Glomerular visceral epithelial cell (primary cell): ENCODE results near the gene ZNF486.
A peak's percentile ranks its signal among the peaks of the same experiment; 100 is the strongest.
"Not testable (repeated sequence)": the region's sequence is repeated elsewhere in the genome, so short reads cannot be mapped to it uniquely, and the experiment has no call there.

ENCODE experiments used
- DNase-seq: peaks from one replicate; pipeline ENCODE4 v3.0.0-alpha.2; 2016; ENCODE audit errors: extremely low spot score

Gene ZNF486

GRCh38 chr19:20167020-20167644 is at the start of gene ZNF486:
ZNF486 (plus strand) TSS chr19:20167214; CDS start chr19:20167331, 117 bp downstream.
- peak; percentile 20 for DNase-seq

- not testable (repeated sequence) for DNase-seq
Observed at GRCh38 chr19:20118064-20118839, 48.8 kb upstream of the ZNF486 start.

DNA sequence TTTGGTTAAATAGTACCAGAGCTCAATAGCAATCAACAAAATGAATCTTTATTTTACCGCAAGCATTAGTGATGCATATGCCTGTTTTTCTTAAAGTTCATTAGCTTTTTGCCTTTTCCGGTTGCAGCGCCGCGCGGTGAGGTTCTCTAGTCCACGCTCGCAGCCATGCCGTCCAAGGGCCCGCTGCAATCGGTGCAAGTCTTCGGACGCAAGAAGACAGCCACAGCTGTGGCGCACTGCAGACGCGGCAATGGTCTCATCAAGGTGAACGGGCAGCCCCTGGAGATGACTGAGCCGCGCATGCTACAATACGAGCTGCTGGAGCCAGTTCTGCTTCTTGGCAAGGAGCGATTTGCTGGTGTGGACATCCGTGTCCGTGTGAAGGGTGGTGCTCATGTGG is 42.1 kb upstream of the ZNF486 start:
- no peak for DNase-seq

- not testable (repeated sequence) for DNase-seq
Observed at GRCh38 chr19:20132933-20133332, 34.1 kb upstream of the ZNF486 start.

- not testable (repeated sequence) for DNase-seq
Observed at GRCh38 chr19:20137714-20138113, 29.3 kb upstream of the ZNF486 start.

GRCh38 chr19:20151617-20152145 is 15.3 kb upstream of the ZNF486 start:
- DNase-seq, result no peak

DNA sequence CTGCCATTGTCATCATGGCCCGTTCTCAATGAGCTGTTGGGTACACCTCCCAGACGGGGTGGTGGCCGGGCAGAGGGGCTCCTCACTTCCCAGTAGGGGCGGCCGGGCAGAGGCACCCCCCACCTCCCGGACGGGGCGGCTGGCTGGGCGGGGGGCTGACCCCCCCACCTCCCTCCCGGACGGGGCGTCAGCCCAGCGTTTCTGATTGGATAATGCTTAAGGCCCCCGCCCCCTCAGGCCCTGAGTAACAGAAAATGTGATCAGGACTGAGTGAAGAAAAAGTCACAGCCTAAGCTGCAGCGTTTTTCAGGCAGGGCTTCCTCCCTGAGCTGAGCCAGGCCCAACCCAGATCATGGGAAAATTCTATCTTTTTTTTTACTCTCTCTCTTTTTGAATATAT is 14.5 kb upstream of the ZNF486 start:
- DNase-seq, result not testable (repeated sequence)

DNA sequence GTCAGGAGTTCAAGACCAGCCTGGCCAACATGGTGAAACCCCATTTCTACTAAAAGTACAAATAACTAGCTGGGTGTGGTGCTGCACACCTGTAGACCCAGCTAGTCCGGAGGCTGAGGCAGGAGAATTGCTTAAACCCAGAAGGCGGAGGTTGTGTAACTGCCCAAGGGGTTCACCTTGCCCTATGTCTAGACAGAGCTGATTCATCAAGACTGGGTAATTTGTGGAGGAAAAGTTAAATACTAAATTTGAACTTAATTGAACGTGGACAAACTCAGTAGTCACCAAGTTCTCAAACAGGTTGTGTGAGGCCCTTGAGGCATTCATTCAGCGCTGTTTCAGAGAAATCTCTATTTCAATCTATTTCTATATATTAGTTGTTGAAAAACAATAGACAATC is 13.7 kb upstream of the ZNF486 start:
- no peak for DNase-seq

DNA sequence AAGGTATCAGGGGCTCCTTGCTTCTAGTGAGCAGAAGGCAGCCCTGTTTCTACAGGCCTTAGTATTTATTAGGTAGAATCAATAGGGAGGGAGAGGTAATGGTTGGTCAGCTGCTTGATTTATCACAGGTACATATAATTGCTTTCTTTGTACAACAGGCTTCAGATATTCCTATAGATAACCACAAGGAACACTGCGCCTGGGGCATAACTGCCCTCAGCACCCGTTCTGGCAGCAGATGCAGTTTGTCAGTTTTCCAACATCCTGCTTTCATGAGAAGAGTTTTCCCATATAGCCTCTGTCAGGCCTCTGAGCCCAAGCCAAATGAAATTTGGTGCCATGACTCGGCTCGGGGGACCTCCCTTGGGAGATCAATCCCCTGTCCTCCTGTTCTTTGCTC is 12.4 kb upstream of the ZNF486 start:
- DNase-seq, result no peak

DNA sequence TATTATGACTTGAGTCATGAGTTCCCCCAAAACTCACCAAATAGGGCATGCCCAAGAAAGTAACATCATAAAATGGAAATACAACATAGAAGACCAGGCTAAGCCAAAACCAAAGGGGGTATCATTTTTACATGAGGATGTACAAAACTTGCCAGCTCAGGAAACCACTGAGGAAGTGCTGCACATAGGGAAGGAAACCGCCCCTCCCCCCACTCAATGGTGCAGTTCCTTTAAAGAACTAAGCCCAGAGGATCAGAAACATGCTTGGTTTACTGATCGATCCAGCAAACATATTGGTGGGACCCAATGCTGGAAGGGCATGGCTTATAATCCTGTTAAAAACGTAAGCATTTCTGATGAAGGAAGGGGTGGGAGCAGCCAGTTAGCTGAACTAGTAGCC is 4.2 kb upstream of the ZNF486 start:
- DNase-seq, result no peak

DNA sequence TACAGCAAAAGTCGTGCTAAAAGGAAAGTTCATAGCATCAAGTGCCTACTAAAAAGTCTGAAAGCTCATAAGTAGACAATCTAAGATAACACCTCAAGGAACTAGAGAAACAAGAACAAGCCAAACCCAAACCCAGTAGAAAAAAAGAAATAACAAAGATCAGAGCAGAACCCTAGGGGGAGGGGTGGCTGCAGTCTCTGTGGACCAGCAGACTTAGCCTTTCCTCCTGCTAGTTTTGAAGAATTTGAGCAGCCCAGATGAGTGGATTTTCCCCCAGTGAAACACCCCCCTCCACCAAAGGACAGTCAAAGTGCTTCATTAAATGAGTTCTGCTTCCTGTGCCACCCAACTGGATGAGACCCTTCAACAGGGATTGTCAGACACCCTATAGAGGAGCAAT is 2.6 kb upstream of the ZNF486 start:
- no peak for DNase-seq

DNA sequence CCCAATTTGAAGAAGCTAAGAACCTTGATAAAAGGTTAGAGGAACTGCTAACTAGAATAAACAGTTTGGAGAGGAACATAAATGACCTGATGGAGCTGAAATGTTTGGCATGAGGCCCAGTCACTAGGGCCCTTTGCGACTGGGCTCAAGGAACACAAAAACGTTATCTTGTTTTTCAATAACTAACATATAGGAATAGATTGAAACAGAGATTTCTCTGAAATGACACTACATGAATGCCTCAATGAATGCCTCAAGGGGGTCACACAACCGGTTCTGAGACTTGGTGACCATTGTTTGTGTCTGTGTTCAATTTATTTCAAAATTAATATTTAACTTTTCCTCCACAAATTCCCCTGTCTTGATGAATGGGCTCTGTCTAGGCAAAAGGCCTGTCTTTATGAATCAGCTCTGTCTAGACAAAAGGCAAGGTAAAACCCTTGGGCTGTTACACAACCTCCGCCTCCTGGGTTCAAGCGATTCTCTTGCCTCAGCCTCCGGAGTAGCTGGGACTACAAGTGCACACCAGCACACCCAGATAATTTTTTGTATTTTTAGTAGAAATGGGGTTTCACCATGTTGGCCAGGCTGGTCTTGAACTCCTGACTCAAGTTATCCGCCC is 932 bp upstream of the ZNF486 start:
- no peak for DNase-seq

DNA sequence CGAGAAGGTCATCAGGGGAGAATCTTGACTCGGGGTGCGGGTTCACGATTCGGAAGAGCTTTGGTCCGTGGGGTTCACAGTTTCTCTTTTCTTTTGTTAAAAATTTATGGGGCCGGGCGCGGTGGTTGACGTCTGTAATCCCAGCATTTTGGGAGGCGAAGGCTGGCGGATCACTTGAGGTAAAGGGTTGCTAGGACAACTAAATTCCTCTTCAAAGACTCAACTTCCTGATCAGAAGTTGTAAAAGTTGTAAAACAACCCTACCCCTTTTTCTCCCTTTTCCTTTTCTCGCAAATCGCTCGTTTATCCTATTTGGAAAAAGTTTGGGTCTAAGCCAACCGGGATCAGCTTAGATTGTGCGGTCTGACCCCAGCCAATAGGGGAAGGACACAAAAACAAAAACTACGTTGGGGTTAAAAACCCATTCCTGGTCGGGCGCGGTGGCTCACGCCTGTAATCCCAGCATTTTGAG is 673 bp downstream of the ZNF486 start:
- no peak for DNase-seq

- DNase-seq, result no peak
Observed at GRCh38 chr19:20171285-20171684, 4.3 kb downstream of the ZNF486 start.

DNA sequence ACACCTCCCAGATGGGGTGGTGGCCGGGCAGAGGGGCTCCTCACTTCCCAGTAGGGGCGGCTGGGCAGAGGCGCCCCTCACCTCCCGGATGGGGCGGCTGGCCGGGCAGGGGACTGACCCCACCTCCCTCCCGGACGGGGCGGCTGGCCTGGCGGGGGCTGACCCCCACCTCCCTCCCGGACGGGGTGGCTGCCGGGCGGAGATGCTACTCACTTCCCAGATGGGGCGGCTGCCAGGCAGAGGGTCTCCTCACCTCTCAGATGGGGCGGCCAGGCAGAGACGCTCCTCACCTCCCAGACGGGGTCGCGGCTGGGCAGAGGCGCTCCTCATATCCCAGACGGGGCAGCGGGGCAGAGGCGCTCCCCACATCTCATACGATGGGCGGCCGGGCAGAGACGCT is 8.8 kb downstream of the ZNF486 start:
- not testable (repeated sequence) for DNase-seq

GRCh38 chr19:20179956-20180355 is 12.9 kb downstream of the ZNF486 start:
- not testable (repeated sequence) for DNase-seq

GRCh38 chr19:20182222-20182785 is 15.3 kb downstream of the ZNF486 start:
- DNase-seq, result no peak

DNA sequence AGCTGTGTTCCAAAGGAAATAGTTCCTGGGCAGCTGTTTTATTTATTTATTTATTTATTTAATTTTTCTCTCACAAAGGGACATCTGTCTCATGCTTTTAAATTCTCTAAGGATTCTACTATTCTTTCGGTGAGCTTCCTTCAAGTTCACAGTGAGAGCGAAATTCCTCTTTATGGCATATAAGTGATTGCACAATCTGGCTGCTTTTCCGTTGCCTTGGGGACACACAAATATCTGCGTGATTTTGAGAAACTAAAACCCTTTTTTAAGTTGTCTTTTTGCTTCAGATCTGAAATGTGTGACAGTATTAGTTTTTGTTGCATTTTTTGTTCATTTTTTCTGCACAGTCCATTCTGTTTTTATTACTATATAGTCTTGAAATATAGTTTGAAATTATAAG is 19.2 kb downstream of the ZNF486 start:
- DNase-seq, result no peak

DNA sequence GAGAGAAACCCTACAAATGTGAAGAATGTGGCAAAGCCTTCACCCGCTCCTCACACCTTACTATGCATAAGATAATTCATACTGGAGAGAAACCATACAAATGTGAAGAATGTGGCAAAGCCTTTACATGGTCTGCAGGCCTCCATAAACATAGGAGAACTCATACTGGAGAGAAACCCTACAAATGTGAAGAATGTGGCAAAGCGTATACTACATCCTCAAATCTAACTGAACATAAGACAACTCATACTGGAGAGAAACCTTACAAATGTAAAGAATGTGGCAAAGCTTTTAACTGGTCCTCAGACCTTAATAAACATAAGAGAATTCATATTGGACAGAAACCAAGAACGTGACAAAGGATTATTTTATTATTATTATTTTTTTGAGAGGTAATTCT is 30.7 kb downstream of the ZNF486 start:
- no peak for DNase-seq

- no peak for DNase-seq
Observed at GRCh38 chr19:20209051-20209450, 42.0 kb downstream of the ZNF486 start.

DNA sequence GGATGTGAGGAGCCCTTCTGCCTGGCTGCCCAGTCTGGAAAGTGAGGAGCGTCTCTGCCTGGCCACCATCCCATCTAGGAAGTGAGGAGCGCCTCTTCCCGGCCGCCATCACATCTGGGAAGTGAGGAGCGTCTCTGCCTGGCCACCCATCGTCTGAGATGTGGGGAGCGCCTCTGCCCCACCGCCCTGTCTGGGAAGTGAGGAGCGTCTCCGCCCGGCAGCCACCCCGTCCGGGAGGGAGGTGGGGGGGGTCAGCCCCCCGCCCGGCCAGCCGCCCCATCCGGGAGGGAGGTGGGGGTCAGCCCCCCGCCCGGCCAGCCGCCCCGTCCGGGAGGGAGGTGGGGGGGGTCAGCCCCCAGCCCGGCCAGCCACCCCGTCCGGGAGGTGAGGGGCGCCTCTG is 47.4 kb downstream of the ZNF486 start:
- not testable (repeated sequence) for DNase-seq

GRCh38 chr19:20221605-20222004 is 54.6 kb downstream of the ZNF486 start:
- DNase-seq, result not testable (repeated sequence)
